Measurements from ENCODE around the gene DLX1.
"Not testable (repeated sequence)": the region's sequence is repeated elsewhere in the genome, so short reads cannot be mapped to it uniquely, and the experiment has no call there.

DLX1 gene

DNA sequence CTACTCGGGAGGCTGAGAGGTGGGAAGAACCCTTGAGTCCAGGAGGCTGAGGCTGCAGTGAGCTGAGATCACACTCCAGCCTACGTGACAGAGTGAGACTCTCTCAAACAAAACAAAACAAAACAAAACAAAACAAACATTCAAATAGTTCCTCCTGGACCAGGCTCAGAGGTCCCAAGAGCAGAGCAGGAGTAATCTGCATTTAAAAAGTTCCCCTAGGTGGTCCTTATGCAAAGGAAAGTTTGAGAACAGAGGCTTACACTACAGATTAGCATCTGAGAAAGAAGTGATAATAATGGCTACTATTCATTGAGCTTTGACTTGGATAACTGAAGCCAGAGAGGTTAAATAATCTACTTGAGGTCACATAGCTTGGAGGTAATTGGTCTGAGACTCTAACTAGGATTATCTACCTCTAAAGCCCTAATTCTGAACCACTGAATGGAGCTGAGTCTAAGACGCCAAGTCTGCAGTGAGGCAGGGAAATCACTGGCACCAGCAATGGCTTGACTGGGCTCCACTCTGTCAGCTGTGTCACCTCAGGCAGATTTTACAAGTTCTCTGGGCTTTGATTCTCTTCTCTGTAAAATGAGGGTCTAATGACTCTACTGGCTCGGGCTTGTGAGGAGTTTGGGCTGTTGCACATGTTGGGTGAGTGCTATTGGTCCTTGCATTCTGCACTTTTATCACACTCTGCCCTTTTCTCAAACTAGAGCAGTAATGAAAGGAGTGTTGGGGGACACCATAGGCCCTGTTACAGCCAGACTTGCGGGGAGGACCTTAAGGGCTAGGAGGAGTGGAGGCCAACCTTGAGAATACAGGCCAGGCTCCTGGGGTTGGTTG is 46.6 kb downstream of the DLX1 start:
- POLR2A ChIA-PET = no interaction called here
- CTCF ChIA-PET = no interaction called here

DNA sequence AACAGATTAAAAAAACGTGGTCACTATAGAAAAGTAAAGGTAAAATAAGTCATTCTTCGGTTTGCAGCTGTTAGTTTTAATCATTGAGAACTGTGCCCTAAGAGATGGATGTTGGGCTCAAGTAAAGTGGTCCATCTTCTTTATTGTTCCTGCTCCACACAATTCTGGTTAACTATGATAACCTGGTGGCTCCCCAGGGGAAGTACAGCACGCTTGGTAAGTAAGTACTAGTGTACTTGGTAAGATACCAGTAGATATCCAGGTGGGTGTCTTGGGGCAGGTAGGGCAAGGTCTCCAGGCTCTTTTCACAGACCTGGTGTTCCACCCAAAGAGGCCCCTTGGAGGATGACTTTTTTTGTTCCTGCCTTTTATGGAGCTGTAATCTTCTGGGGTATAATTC is 49.0 kb downstream of the DLX1 start:
- CTCF ChIA-PET = no interaction called here
- POLR2A ChIA-PET = no interaction called here
- TF ChIP-seq, protein P1, sequence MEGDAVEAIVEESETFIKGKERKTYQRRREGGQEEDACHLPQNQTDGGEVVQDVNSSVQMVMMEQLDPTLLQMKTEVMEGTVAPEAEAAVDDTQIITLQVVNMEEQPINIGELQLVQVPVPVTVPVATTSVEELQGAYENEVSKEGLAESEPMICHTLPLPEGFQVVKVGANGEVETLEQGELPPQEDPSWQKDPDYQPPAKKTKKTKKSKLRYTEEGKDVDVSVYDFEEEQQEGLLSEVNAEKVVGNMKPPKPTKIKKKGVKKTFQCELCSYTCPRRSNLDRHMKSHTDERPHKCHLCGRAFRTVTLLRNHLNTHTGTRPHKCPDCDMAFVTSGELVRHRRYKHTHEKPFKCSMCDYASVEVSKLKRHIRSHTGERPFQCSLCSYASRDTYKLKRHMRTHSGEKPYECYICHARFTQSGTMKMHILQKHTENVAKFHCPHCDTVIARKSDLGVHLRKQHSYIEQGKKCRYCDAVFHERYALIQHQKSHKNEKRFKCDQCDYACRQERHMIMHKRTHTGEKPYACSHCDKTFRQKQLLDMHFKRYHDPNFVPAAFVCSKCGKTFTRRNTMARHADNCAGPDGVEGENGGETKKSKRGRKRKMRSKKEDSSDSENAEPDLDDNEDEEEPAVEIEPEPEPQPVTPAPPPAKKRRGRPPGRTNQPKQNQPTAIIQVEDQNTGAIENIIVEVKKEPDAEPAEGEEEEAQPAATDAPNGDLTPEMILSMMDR (IDR thresholded peaks at IDR 0.05; ENCODE audit: control extremely low read depth, extremely low read depth, low read depth, missing control alignments) = no peak
- no peak for DNase-seq (ENCODE audit: extremely low spot score)

More for the DNA sequence above, 46.6 kb downstream of the DLX1 start:
- DNase-seq (ENCODE audit: extremely low spot score) = no peak
- TF ChIP-seq, protein P1 (IDR thresholded peaks at IDR 0.05; ENCODE audit: control extremely low read depth, extremely low read depth, low read depth, missing control alignments) = no peak

DNA sequence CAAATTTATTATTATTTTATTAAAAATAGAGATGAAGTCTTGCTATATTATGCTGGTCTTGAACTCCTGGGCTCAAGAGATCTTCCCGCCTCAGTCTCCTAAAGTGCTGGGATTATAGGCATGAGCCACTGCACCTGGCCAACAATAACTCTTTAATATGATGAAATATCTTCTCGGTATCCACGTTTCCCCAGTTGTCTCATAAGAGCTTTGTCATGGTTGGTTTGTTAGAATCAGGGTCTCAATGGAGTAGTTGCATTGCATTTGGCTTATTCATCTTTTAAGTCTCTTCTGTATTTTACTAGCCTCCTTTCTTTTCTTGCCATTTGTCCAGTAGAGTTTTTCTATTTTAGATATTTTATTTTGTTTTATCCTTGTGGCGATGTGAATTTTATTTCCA is 50.1 kb downstream of the DLX1 start:
- DNase-seq (ENCODE audit: extremely low spot score) = no peak
- TF ChIP-seq, protein P1 (IDR thresholded peaks at IDR 0.05; ENCODE audit: control extremely low read depth, extremely low read depth, low read depth, missing control alignments) = no peak
- POLR2A ChIA-PET = no interaction called here
- CTCF ChIA-PET = interaction anchor here (2.7 kb wide), 1 partner anchor 8 kb away, joined by 11 read pairs; no protein-coding TSS in a partner anchor

DNA sequence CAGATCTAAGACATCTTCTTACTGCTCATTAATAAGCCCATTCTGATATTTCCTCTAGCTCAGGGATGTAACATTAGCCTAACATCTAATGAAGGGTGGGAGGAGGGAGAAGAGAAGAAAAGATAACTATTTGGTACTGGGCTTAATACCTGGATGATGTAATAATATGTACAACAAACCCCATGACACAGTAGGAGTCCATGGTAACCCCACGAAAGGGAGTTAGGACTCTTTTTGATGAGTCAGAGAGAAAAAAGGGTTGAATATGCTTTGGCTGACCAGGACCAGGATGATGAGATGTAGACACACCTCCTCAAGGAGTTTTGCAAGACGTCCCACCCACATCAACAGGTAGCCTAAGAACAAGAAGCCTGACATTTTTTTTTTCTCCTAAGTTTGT is 51.8 kb downstream of the DLX1 start:
- POLR2A ChIA-PET = interaction anchor here (0.7 kb wide), 1 partner anchor 361 kb away, joined by 3 read pairs; no protein-coding TSS in a partner anchor
- TF ChIP-seq, protein P1 (IDR thresholded peaks at IDR 0.05; ENCODE audit: control extremely low read depth, extremely low read depth, low read depth, missing control alignments) = no peak
- no peak for DNase-seq (ENCODE audit: extremely low spot score)
- CTCF ChIA-PET = interaction anchor here (0.8 to 2.7 kb wide), 3 partner anchors 9 to 19 kb away, joined by 3 to 11 read pairs (median 3); no protein-coding TSS in a partner anchor

DNA sequence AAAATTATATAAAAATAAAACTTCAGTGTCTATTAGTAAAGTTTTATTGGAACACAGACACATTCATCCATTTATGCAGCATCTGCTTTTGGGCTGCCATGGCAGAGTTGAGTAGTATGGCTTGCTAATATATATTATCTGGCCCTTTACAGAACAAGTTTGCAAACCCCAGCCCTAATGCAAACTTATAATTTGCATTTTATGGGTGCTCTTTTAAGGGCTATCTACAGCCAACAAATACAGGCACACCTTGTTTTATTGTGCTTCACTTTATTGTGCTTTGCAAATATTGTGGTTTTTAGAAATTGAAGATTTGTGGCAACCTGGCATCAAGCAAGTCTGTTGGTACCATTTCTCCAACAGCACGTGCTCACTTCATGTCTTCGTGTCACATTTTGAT is 52.6 kb downstream of the DLX1 start:
- POLR2A ChIA-PET = interaction anchor here (0.7 kb wide), 1 partner anchor 360 kb away, joined by 3 read pairs; no protein-coding TSS in a partner anchor
- CTCF ChIA-PET = interaction anchor here (2.7 kb wide), 1 partner anchor 11 kb away, joined by 11 read pairs; no protein-coding TSS in a partner anchor
- TF ChIP-seq, protein P1 (IDR thresholded peaks at IDR 0.05; ENCODE audit: control extremely low read depth, extremely low read depth, low read depth, missing control alignments) = no peak
- DNase-seq (ENCODE audit: extremely low spot score) = no peak

DNA sequence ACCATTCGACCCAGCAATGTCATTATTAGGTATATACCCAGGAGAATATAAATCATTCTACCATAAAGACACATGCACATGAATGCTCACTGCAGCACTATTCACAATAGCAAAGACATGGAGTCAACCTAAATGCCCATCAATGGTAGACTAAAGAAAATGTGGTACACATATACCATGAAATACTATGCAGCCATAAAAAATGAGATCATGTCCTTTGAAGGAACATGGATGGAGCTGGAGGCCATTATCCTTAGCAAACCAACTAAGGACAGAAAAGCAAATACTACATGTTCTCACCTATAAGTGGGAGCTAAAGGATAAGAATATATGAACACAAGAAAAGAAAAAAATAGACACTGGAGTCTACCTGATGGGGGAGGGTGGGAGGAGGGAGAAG is 53.4 kb downstream of the DLX1 start:
- POLR2A ChIA-PET; CTCF ChIA-PET; DNase-seq (ENCODE audit: extremely low spot score): not testable (repeated sequence)

Data from GM10248 (cell line).